K562 (cell line): ENCODE measurements around the gene DSG1.
"Not testable (repeated sequence)": the region's sequence is repeated elsewhere in the genome, so short reads cannot be mapped to it uniquely, and the experiment has no call there.

ENCODE experiments used
- CEBPB ChIP-seq: fragments of 450-650 bp; IDR thresholded peaks from 2 replicates; pipeline ENCODE4 v1.6.1; 2016; ENCODE audit warnings: missing genetic modification characterization, missing compliant biosample characterization
- CTCF ChIP-seq, 3 experiments: IDR thresholded peaks in 2 of 3; conservative IDR thresholded peaks in 1 of 3; 2 replicates each; pipeline ENCODE4 v1.5.1; 2011 to 2012; ENCODE audit warnings: low read length in 3 of 3, mild to moderate bottlenecking in 3 of 3, control low read depth in 2 of 3, improper control_type of control experiment in 1 of 3, inconsistent platforms in 1 of 3, low read depth in 1 of 3, mixed read lengths in 1 of 3, moderate library complexity in 1 of 3; ENCODE audit not compliant: insufficient read depth in 2 of 3
- E2F5 ChIP-seq: sonication (generic); formaldehyde crosslinking; IDR thresholded peaks from 2 replicates; pipeline ENCODE4 v1.8.0; 2022; ENCODE audit warnings: mild to moderate bottlenecking, missing genetic modification reagents
- EP300 ChIP-seq: IDR thresholded peaks from 2 replicates; pipeline ENCODE4 v1.6.1; 2012; ENCODE audit warnings: low read length, improper control_type of control experiment
- HCFC1 ChIP-seq: IDR thresholded peaks from 2 replicates; pipeline ENCODE4 v1.6.1; 2012; ENCODE audit warnings: low read depth, low read length, improper control_type of control experiment
- JUND ChIP-seq, 2 experiments: IDR thresholded peaks; 2 replicates in 1 of 2; 3 replicates in 1 of 2; pipeline ENCODE4 v1.6.1; 2011; ENCODE audit warnings: borderline replicate concordance in 2 of 2, low read depth in 2 of 2, low read length in 2 of 2, improper control_type of control experiment in 1 of 2, missing biosample characterization in 1 of 2, missing genetic modification characterization in 1 of 2, missing genetic modification reagents in 1 of 2
- NFYB ChIP-seq: IDR thresholded peaks from 2 replicates; pipeline ENCODE4 v1.6.1; 2011; ENCODE audit warnings: mild to moderate bottlenecking, moderate library complexity; ENCODE audit not compliant: insufficient read length; ENCODE audit errors: extremely low read depth
- POLR2AphosphoS2 ChIP-seq: IDR thresholded peaks from 2 replicates; pipeline ENCODE4 v1.6.1; 2012; ENCODE audit warnings: low read length, improper control_type of control experiment
- POU5F1 ChIP-seq: fragments of 150-350 bp; IDR thresholded peaks from 2 replicates; pipeline ENCODE4 v1.6.1; 2014; ENCODE audit warnings: borderline replicate concordance, low read length, low read depth, mild to moderate bottlenecking; ENCODE audit not compliant: partially characterized antibody
- RAD21 ChIP-seq, 2 experiments: fragments of 250-450 bp in 1 of 2; fragments of 450-650 bp in 1 of 2; sonication (Bioruptor Pico) in 1 of 2; formaldehyde crosslinking in 1 of 2; IDR thresholded peaks in 1 of 2; conservative IDR thresholded peaks in 1 of 2; 2 replicates each; pipeline versions ENCODE4 v1.4.0 to v1.8.0; 2020 to 2022; ENCODE audit warnings: mild to moderate bottlenecking in 2 of 2, moderate library complexity in 1 of 2
- REST ChIP-seq, 2 experiments: fragments of 450-650 bp; formaldehyde crosslinking in 1 of 2; IDR thresholded peaks; 2 replicates each; pipeline versions ENCODE4 v1.4.0 to v1.6.1; 2014 to 2020; ENCODE audit warnings: mild to moderate bottlenecking in 2 of 2, borderline replicate concordance in 1 of 2, low read depth in 1 of 2
- RNF2 ChIP-seq: sonication (generic); IDR thresholded peaks from 2 replicates; pipeline ENCODE4 v1.6.1; 2016
- ZNF589 ChIP-seq: fragments of 200-800 bp; sonication (Bioruptor generic); IDR thresholded peaks from 2 replicates; pipeline ENCODE4 v1.6.1; 2016; ENCODE audit warnings: low read depth, missing genetic modification characterization, missing compliant biosample characterization

- not testable (repeated sequence) for TF ChIP-seq POLR2AphosphoS2; RNF2; RAD21 (CRISPR knock-in tag; conservative IDR thresholded peaks at IDR 0.05 in 1 of 2, IDR thresholded peaks at IDR 0.05 in 1 of 2); EP300; CTCF (IDR thresholded peaks at IDR 0.05 in 2 of 3, conservative IDR thresholded peaks at IDR 0.05 in 1 of 3; ENCODE audit: insufficient read depth in 2 of 3, low read depth in 1 of 3, low read length in 3 of 3); NFYB; ZNF589 (CRISPR knock-in tag); POU5F1; CEBPB; REST (IDR thresholded peaks at IDR 0.05; ENCODE audit: borderline replicate concordance); REST (CRISPR knock-in tag; IDR thresholded peaks at IDR 0.05; ENCODE audit: low read depth); HCFC1; E2F5 (CRISPR knock-in tag); JUND (IDR thresholded peaks at IDR 0.05; ENCODE audit: borderline replicate concordance, low read depth, low read length); JUND (tag; IDR thresholded peaks at IDR 0.05; ENCODE audit: borderline replicate concordance, low read depth, low read length)
These were observed 35.4 kb downstream of the DSG1 start for GRCh38 chr18:31353336-31353735.
